GM18526 (cell line): Measurements from ENCODE around the gene GRIK4.

ENCODE experiments used
- POLR2A ChIP-seq: IDR thresholded peaks from 3 replicates; pipeline ENCODE4 v1.6.1; 2011; ENCODE audit not compliant: insufficient read length; ENCODE audit errors: extremely low read depth

Gene GRIK4

DNA sequence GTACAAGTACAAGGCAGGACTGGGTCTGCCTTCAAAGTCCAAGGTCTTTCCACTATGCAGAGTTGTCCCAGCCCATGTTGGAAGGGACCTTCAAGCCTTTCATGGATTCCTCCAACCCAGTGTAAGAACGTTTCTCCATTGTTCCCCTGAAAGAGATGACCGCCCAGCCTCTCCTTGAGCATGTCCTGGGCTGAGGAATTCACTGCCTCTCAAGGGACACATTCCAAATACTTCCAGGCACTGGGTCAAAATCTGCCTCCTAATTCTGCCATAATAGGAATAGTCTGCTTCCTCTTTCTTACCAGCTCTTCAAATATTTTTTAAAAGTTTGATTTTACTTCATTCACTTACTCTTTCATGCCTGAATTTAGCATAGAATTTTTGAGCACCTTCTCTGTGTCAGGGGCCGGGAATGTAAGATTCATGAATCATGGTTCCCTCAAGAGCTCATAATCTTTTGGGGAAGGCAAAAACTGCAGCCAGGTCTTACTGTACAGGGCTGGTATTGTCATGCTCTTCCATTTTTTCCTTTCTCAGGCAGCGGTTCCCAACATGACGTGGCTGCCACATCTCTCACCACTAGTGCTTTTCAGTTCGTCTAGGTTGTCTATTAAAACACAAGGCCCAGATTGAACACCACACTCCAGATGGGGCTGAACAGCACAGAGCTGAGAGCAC is 369.1 kb downstream of the GRIK4 start:
- no peak for TF ChIP-seq POLR2A

DNA sequence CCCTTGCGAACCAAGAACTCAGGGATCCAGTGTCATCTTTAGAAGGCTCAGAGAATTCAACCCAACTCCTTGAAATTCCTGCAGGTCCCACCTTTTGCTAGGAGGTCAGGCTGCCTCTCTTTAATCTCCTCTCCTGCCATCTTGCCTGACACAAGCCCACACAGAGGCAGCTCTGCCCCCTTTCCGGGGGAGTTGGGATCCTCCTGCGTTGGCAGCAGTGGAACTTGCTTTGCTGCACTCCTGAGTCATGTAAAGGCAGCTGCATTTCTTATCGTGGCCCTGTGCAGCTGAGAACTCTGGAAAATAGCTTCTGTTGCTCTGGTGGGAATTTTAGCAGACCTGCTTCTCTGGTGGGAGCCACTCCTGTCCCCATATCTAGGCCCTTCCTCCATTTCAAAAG is 370.0 kb downstream of the GRIK4 start:
- TF ChIP-seq POLR2A = no peak

DNA sequence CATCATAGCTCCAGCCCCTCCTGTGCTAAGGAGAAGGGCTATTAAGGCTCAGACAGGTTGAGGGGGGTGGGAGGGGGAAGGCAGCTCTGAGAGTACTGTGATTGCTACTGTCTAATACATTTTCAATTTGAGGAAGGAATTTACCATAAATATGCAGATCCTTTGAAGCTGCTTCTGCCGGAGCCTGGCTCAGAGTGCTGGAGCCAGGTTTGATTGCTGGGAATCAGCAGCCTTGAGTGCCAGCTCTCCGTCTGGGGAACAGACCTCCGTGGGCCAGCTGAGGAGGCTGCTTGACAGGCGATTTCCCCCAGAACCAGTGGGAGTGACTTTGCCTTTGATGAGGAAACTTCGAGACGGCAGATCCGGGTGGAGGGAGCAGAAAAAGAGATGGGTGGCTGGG is 370.6 kb downstream of the GRIK4 start:
- no peak for TF ChIP-seq POLR2A

DNA sequence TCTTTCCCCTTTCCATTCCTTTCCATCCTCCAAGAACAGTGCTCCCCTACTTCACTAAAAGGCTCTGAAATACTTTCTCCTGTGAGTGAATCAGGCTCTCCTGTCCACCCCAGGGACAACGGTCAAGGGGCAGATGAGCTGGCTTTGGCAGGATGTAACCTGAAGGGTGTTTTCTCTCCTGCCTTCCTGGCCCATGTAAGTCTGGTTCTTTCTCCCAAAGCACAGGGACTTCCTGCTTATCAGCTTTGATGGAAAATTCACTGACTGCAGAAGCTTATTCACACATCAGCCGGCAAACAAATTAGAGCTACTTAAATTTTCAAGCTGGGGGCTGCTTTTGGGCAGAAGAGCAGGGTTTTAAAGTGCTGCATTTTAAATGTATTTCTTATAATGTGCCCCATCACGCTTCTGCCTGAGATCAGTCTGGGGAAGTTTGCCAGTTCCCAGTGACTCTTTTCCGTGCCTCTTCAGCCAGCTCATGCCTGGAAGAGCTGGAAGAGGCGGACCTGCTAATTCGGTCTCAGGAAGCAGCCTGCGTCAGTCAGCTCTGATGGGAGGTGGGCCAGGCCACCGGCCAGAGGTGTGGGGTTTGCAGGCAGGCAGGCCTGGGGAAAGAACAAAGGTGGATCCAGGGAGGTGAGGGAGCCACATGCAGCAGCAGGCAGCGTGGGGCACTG is 372.0 kb downstream of the GRIK4 start:
- no peak for TF ChIP-seq POLR2A

DNA sequence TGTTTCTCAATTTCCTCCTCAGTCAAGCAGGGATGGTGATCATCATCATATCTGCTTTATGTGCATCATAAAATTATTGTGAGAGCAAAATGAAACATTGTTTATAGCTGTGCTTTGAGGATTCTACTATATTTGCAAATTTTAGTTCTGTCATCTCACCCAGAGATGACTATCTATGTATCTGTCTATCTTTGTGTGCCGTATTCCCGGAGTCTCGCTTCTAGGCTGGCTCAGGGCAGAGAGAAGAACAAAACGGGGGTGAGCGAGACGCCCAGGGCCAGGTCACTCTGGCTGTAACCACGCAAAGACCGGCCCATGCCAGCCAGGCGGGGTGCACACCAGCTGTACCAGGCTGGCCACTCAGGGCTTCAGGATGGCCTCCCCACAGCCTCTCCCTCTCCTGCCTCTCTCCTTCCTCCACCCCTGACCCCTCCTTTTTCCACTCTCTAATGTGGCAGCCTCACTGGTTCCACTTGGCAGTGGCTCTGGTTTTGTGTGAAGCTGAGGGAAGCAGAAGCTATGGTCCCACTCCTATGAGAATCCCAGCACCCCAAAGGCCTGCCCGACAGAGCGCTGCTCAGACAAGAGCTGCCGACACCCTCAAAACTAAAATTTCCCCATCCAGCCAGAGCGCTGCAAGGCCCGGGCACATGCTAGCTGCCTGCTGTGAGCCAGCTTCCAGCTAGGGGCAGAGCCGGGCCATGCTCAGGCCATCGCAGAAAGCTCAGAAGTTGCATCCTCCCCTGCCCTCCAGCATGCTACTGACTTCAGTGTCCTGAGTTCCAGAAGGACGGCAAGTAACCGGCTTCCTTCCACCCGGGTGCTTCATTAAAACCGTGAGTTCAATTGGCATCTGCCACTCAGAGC is 372.8 kb downstream of the GRIK4 start:
- no peak for TF ChIP-seq POLR2A

DNA sequence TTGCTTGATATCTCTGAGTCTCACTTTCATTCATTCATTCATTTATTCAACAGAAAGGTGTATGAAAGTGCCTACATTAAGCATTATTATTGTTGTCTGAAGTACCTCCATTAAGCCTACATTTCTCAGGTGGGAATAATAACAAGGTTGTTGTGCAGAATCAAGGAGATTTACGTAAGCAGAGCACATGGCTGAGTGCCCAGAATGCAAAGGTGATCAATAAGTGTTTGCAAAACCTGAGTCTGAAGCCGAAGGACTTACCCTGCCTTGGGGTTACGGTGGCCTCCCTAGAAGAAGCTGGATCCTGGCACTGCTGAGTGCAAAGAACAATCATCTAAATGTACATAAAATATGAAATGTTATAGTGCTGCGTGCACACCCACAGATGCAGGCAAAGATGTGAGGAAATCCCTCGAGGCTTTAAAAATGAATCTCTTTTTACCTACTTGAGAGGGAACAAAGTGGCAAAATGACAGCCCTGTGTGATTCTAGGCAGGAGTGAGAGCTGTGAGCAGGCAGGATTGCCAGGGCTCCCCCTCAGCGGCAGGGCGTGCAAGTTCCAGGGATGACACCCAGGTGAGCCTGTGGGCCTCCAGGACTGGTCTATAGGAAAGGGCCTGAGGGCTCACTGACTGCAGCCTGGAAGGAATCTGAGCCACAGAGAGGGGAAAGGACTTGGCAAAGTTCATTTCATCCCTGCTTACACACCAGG is 379.2 kb downstream of the GRIK4 start:
- TF ChIP-seq POLR2A = no peak

DNA sequence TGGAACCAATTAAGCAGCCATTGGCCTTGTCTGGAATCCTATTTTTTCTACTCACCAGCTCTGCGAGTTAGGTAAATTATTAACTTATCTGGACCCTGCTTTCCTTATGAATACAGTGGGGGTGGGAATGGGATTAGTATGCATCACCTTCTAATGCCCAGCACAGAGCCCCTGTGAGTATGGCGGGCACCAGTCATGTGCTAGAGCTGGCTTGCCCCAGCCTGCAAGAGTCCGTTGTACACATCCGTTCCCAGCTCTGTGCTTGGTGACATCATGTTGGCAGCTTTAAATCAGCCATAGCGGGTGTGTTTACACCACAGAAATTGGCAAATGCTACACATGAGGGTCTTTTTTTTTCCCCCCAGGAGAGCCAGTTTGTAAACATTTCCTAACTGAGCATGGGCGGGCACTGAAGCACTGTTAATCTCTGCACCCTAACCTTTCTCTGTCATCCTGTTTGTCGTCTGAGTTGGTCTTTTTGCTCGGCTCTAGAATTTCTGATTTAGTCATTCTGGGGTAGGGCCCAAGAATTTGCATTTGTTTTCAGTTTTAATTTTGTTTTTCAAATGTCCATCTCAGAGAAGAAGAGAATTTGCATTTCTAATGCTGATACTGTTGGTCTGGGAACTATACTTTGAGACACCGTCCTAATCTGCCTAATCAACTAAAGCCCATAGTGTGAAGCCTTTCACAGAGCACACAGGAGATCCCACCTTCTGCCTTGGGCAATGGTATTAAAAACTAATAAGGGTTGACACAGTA is 382.1 kb downstream of the GRIK4 start:
- no peak for TF ChIP-seq POLR2A

DNA sequence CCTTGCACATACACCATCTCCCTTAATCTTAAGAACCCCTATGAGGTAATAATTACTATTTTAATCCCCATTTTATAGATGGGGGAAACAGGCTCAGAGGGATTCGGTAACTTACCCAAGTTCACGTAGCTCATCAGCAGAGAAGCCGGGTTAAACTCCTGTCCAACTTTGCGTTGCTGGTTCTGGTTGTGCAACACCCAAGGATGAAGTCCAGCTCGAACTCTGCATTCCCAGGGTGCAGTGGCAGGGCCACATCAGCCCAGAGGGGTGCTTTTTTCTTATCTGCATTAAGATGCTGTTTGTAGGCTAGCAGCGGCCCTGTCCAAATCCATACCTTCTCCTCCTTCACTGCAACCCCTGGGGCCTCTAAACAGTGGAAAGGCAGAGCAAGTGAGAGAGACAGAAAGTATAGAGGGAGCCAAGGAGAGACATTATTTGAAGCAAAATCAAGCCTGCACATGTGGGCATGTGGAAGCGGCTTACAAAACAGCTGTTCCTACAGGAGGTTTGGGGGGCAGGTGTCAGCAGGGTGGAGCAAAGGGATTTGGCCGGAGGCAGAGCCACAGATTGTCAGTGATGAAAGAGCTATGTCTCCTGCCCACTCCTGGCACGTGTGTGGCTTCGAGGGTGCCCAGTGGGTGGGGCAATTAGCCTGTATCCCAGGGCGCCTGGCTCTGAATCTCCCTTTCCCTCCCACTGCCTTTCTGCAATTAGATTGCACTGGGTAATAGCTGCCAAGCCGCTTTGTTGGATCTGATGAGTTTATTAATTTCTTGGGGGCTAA is 382.8 kb downstream of the GRIK4 start:
- no peak for TF ChIP-seq POLR2A

DNA sequence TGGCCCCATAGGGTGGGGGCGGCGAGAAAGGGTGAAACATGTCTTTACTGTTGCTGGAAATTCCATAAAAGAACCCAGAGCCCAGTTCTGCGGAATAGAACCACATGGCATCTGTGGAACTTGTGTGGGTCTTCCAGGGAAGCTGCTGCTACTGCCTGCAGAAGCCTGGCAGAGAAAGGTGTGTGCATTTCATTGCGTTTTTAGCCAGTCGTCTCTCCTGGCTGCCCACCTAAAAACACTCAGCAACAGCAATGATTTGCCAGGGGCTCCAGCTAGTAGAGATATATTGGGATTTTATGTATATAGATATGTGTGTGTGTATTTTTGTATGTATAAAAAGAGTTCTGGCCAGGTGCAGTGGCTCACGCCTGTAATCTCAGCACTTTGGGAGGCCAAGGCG is 385.1 kb downstream of the GRIK4 start:
- no peak for TF ChIP-seq POLR2A

DNA sequence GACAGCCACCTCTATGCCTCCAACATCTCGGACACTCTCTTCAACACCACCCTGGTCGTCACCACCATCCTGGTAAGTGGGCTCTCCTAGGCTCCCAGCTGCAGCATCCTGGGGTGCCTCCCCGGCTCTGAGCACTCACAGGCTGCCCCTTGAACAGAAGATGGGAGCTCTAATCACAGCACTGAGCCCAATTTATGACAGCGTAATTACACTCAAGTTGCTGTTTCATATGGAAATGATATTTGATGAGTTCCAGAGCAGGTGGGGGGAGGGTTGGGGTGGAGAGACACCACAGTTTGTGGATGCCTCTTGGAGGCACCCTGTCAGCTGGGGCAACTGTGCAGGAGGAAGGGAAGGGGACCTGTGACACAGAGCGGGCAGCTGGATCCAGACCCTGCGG is 387.0 kb downstream of the GRIK4 start:
- TF ChIP-seq POLR2A = no peak

DNA sequence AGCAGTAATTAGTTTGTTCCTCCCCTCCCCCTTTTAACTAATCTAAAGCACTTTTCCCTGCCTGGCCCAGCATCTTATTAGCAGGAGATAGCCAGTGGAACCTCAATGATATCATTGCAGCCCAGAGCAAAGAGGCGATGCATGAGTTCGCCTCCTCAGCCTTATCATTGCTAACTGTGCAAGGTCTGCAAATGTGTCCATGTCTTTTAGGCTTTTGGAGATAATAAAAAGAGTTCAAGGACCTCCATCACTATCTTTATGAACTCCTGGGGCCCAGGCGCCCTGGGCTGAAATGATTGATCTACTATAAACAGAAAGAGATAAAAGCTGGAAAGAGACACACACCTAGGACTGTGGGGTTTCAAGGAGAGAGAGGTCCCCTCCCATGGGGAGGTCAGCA is 388.2 kb downstream of the GRIK4 start:
- TF ChIP-seq POLR2A = no peak

DNA sequence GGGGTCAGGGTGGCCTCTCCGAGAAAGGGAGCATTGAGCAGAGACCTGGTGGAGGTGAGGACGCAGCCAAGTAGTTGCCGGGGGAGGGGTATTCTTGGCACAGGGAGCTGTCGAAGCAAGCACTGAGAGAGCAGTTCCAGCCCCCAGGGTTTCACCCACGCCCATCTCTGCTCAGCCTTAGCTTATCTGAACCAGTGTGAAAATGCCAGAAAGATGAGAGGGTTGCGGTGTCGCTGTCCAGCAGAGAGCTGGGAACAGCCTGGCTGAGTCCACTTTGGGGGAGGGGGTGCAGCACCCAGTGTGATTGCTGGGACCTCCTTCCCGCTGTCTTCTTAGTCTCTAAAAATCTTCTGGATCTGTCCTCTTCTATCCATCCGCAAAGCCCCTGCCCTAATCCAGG is 389.1 kb downstream of the GRIK4 start:
- no peak for TF ChIP-seq POLR2A

DNA sequence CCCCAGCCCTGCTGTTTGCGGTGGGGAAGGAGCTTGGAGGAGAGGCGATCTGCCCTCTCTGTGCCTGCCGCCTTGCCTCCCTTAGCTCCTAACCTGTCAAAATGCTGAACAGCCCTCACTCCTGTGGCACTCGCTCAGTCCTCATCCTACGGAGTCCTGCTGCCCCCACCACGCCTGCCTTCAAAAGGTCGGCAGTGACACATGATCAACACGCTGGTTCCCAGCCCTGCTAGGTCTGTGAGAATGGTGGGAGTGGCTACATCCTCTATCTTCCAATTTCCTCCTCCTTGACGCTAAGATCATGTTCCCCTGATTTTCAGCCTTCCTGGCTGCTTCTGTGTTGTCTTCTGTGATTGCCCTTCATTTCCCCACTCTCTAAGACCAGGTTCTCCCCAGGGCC is 392.1 kb downstream of the GRIK4 start:
- no peak for TF ChIP-seq POLR2A

DNA sequence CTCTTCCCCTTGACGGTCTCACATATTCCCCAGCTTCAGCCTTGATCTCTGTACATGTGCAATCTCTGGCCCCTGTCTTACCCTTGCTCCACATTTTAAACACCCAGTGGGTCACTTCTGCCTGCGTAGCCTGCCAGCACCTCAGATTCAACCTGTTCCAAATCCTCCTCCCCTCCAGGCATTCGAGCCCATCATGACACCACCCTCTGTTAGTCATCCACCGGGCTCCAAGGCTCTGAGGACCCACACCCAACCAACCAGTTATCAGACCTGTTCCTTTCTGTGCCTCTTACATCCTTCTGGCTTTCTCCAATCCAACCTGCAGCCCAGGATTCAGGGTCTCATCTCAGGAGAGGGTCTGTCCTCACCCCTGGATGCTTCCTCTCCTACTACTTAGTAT is 392.6 kb downstream of the GRIK4 start:
- no peak for TF ChIP-seq POLR2A
